H9 (cell line): ENCODE results near the gene ARHGEF6. TPM values are rescaled to one million over a fixed set of nuclear protein-coding genes. Genes with fewer than 3 reads are reported as not detected.

Source experiments
- DNase-seq: peaks from one replicate; pipeline ENCODE4 v3.0.0-alpha.2; 2017
- H2AFZ ChIP-seq: one replicate; pipeline ENCODE4 v1.6.1; 2013; ENCODE audit warnings: mild to moderate bottlenecking, low read length, control low read depth, moderate library complexity
- H2AK5ac ChIP-seq: 2 replicates; pipeline ENCODE4 v1.6.1; 2013; ENCODE audit warnings: low read length, control low read depth, mixed read lengths; ENCODE audit not compliant: insufficient read length
- H2BK120ac ChIP-seq: one replicate; pipeline ENCODE4 v1.6.1; 2013; ENCODE audit warnings: low read depth, mild to moderate bottlenecking, low read length, control low read depth, inconsistent platforms; ENCODE audit not compliant: poor library complexity, severe bottlenecking
- H2BK12ac ChIP-seq: 2 replicates; pipeline ENCODE4 v1.6.1; 2013; ENCODE audit warnings: low read length, control low read depth, mixed read lengths, low read depth; ENCODE audit not compliant: insufficient read length
- H2BK15ac ChIP-seq: 2 replicates; pipeline ENCODE4 v1.6.1; 2013; ENCODE audit warnings: low read depth, low read length, control low read depth
- H2BK20ac ChIP-seq: one replicate; pipeline ENCODE4 v1.6.1; 2013; ENCODE audit warnings: low read depth, mild to moderate bottlenecking, low read length, control low read depth, inconsistent platforms; ENCODE audit not compliant: poor library complexity, severe bottlenecking
- H2BK5ac ChIP-seq: 2 replicates; pipeline ENCODE4 v1.6.1; 2013; ENCODE audit warnings: low read length, control low read depth, mixed read lengths; ENCODE audit not compliant: insufficient read length
- H3K14ac ChIP-seq: 2 replicates; pipeline ENCODE4 v1.6.1; 2013; ENCODE audit warnings: low read length, control low read depth; ENCODE audit not compliant: insufficient read depth
- H3K18ac ChIP-seq: 2 replicates; pipeline ENCODE4 v1.6.1; 2013; ENCODE audit warnings: low read depth, mild to moderate bottlenecking, mixed read lengths, low read length, control low read depth; ENCODE audit not compliant: insufficient read length
- H3K23ac ChIP-seq: 2 replicates; pipeline ENCODE4 v1.6.1; 2013; ENCODE audit warnings: low read length, control low read depth, mixed read lengths, low read depth; ENCODE audit not compliant: insufficient read length
- H3K23me2 ChIP-seq: 2 replicates; pipeline ENCODE4 v1.6.1; 2013; ENCODE audit warnings: low read depth, mild to moderate bottlenecking, mixed read lengths, low read length, control low read depth; ENCODE audit not compliant: insufficient read length, poor library complexity, severe bottlenecking
- H3K27ac ChIP-seq: 2 replicates; pipeline ENCODE4 v1.5.1; 2013; ENCODE audit warnings: low read length, control low read depth, mixed read lengths, low read depth; ENCODE audit not compliant: insufficient read length
- H3K27me3 ChIP-seq: 2 replicates; pipeline ENCODE4 v1.6.1; 2013; ENCODE audit warnings: low read length, control low read depth, inconsistent platforms; ENCODE audit not compliant: insufficient read depth
- H3K4ac ChIP-seq: 2 replicates; pipeline ENCODE4 v1.6.1; 2013; ENCODE audit warnings: low read depth, mild to moderate bottlenecking, control low read depth, inconsistent platforms, low read length, moderate library complexity
- H3K4me1 ChIP-seq: 2 replicates; pipeline ENCODE4 v1.6.1; 2013; ENCODE audit warnings: low read length, control low read depth, inconsistent platforms; ENCODE audit not compliant: insufficient read depth
- H3K4me2 ChIP-seq: 2 replicates; pipeline ENCODE4 v1.6.1; 2013; ENCODE audit warnings: low read length, control low read depth, mixed read lengths; ENCODE audit not compliant: insufficient read length, insufficient read depth
- H3K56ac ChIP-seq: 2 replicates; pipeline ENCODE4 v1.6.1; 2013; ENCODE audit warnings: low read depth, mild to moderate bottlenecking, mixed read lengths, low read length, control low read depth; ENCODE audit not compliant: insufficient read length
- H3K79me1 ChIP-seq: 2 replicates; pipeline ENCODE4 v1.6.1; 2013; ENCODE audit warnings: low read depth, mild to moderate bottlenecking, moderate library complexity, low read length, control low read depth, inconsistent platforms; ENCODE audit not compliant: insufficient read depth, poor library complexity, severe bottlenecking
- H3K79me2 ChIP-seq: 2 replicates; pipeline ENCODE4 v1.6.1; 2013; ENCODE audit warnings: low read length, control low read depth, inconsistent platforms; ENCODE audit not compliant: insufficient read depth
- H3K9ac ChIP-seq: 2 replicates; pipeline ENCODE4 v1.6.1; 2013; ENCODE audit warnings: low read length, control low read depth, mixed read lengths; ENCODE audit not compliant: insufficient read length; ENCODE audit errors: extremely low read depth
- H3K9me3 ChIP-seq: one replicate; pipeline ENCODE4 v1.6.1; 2013; ENCODE audit warnings: low read depth, low read length, inconsistent platforms; ENCODE audit not compliant: control insufficient read depth
- H3T11ph ChIP-seq: one replicate; pipeline ENCODE4 v1.6.1; 2013; ENCODE audit warnings: mild to moderate bottlenecking, low read length, control low read depth, inconsistent platforms
- H4K20me1 ChIP-seq: one replicate; pipeline ENCODE4 v1.6.1; 2013; ENCODE audit not compliant: control insufficient read depth, insufficient read length, insufficient read depth
- H4K5ac ChIP-seq: 2 replicates; pipeline ENCODE4 v1.6.1; 2013; ENCODE audit warnings: low read depth, mild to moderate bottlenecking, mixed read lengths, low read length, control low read depth; ENCODE audit not compliant: insufficient read length
- H4K8ac ChIP-seq: replicated peaks from 2 replicates; pipeline ENCODE4 v1.6.1; 2013; ENCODE audit warnings: low read length, control low read depth, mixed read lengths, low read depth; ENCODE audit not compliant: insufficient read length
- H4K91ac ChIP-seq: 2 replicates; pipeline ENCODE4 v1.6.1; 2013; ENCODE audit warnings: low read depth, mild to moderate bottlenecking, moderate library complexity, mixed read lengths, low read length, control low read depth; ENCODE audit not compliant: insufficient read length
- H3K27ac Mint-ChIP-seq, 3 experiments: 2 replicates in 2 of 3; 3 replicates in 1 of 3; pipeline ENCODE4 v1.8.0; 2020 to 2021; ENCODE audit warnings: mixed read lengths in 3 of 3, mild to moderate bottlenecking in 1 of 3, moderate library complexity in 1 of 3
- H3K27me3 Mint-ChIP-seq: 2 replicates; pipeline ENCODE4 v1.8.0; 2021; ENCODE audit warnings: low read depth, mild to moderate bottlenecking, moderate library complexity, mixed read lengths
- H3K36me3 Mint-ChIP-seq, 3 experiments: 2 replicates in 2 of 3; 3 replicates in 1 of 3; pipeline ENCODE4 v1.8.0; 2020 to 2021; ENCODE audit warnings: low read depth in 3 of 3, mixed read lengths in 3 of 3; ENCODE audit not compliant: insufficient read depth in 1 of 3
- H3K4me1 Mint-ChIP-seq, 2 experiments: 2 replicates each; pipeline ENCODE4 v1.8.0; 2020; ENCODE audit warnings: mixed read lengths in 2 of 2
- H3K4me3 Mint-ChIP-seq, 2 experiments: 2 replicates in 1 of 2; 3 replicates in 1 of 2; pipeline ENCODE4 v1.8.0; 2020 to 2021; ENCODE audit warnings: mild to moderate bottlenecking in 2 of 2, mixed read lengths in 2 of 2, moderate library complexity in 1 of 2
- H3K9me3 Mint-ChIP-seq, 2 experiments: 2 replicates in 1 of 2; 3 replicates in 1 of 2; pipeline ENCODE4 v1.8.0; 2020; ENCODE audit warnings: mild to moderate bottlenecking in 2 of 2, mixed read lengths in 2 of 2, moderate library complexity in 1 of 2
- whole genome bisulfite sequencing: extraction: QIAGEN DNeasy Blood & Tissue Kit; methylation state at CpG from one replicate; pipeline ENCODE4 v1.1.7; 2013; ENCODE audit warnings: missing lambda C conversion rate, low lambda C conversion rate, mixed read lengths; ENCODE audit not compliant: insufficient read length; ENCODE audit errors: extremely low coverage; 5-methylcytosine and 5-hydroxymethylcytosine counted together
- total RNA-seq: library from RNA; stranded (reverse); gene quantifications from 2 replicates; pipeline ENCODE4 v1.2.1, GENCODE V29; 2021
- TF ChIP-seq, protein P1 (sequence below): fragments of 200-600 bp; sonication (generic); conservative IDR thresholded peaks from 3 replicates; pipeline ENCODE4 v1.8.0; 2021; ENCODE audit warnings: antibody characterized with exemption, mild to moderate bottlenecking

Gene ARHGEF6
- total RNA-seq, 1 experiment from 2014 or later, result 3.6 TPM

DNA sequence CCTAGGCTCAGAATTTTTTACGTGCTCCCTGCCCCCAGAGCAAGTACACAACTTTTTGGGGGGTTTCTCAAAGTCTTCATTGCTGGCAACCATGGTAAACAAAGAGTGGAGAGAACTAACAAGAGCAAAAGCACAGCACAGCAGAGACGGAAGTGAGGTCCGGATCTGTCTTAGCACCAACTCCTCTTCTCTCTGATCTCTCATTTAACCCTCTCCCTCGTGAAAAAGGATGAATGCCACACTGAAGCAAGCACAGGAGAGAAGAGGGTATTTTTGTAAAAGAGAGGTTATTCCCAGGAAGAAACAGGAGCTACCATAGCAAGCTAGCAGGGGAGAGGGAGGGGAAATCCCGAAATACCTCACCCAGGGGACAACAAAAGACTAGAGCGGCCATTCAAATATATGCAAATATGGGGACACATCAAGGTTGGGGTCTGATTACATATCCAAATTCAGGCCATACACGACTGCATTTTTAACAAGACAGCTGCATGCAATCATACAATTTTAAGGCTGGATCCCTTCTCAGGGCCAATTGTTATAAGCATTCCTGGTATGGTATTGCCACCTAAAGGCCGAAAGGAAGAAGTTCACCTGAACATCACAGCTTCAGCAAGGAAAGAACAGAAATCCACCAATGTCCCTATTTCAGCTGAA, 86.2 kb downstream of the ARHGEF6 start:
- Histone ChIP-seq H3K56ac (no peak overlapping the region), H3K9me3 (peaks cover 25% of the 10 kb centered on the region), H4K8ac (no peak overlapping the region), H3K23ac (no peak overlapping the region), H4K91ac (no peak overlapping the region), H3K23me2 (no peaks in the 10 kb centered on the region), H3K4me1 (no peaks in the 10 kb centered on the region), H4K20me1 (no peaks in the 10 kb centered on the region), H3K27me3 (no peaks in the 10 kb centered on the region), H2BK15ac (no peak overlapping the region), H2BK5ac (no peak overlapping the region), H3K27ac (peak overlapping the region; percentile 60), H3K9ac (no peak overlapping the region), H3K79me2 (no peaks in the 10 kb centered on the region), H3K4ac (no peak overlapping the region), H2BK12ac (no peak overlapping the region), H2AFZ (no peak overlapping the region), H3K4me2 (no peak overlapping the region), H3K79me1 (no peaks in the 10 kb centered on the region), H2BK120ac (no peak overlapping the region), H3K14ac (no peak overlapping the region), H2AK5ac (no peak overlapping the region), H3T11ph (no peak overlapping the region), H4K5ac (no peak overlapping the region), H3K18ac (no peak overlapping the region), H2BK20ac (no peak overlapping the region)
- H3K4me1 Mint-ChIP-seq, result peaks cover 12 to 13% of the 10 kb centered on the region in 2 experiments
- TF ChIP-seq, protein P1, sequence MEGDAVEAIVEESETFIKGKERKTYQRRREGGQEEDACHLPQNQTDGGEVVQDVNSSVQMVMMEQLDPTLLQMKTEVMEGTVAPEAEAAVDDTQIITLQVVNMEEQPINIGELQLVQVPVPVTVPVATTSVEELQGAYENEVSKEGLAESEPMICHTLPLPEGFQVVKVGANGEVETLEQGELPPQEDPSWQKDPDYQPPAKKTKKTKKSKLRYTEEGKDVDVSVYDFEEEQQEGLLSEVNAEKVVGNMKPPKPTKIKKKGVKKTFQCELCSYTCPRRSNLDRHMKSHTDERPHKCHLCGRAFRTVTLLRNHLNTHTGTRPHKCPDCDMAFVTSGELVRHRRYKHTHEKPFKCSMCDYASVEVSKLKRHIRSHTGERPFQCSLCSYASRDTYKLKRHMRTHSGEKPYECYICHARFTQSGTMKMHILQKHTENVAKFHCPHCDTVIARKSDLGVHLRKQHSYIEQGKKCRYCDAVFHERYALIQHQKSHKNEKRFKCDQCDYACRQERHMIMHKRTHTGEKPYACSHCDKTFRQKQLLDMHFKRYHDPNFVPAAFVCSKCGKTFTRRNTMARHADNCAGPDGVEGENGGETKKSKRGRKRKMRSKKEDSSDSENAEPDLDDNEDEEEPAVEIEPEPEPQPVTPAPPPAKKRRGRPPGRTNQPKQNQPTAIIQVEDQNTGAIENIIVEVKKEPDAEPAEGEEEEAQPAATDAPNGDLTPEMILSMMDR, result peak; percentile 81
- peaks cover 40 to 53% of the 10 kb centered on the region in 2 experiments for H3K9me3 Mint-ChIP-seq
- WGBS, result no CpG with 5 or more reads among the region's 8 CpGs
- H3K36me3 Mint-ChIP-seq, result peaks cover 0 to 3% (median 0%) of the 10 kb centered on the region in 3 experiments; a peak in 2 of 7 replicates
- peak overlapping the region; percentile 72 to 94 (median 79); a peak in 6 of 7 replicates for H3K27ac Mint-ChIP-seq
- H3K4me3 Mint-ChIP-seq, result no peak overlapping the region
- no peaks in the 10 kb centered on the region; the same call in 1 of the 2 replicates for H3K27me3 Mint-ChIP-seq
- DNase-seq, result peak; percentile 40
